Gastroesophageal sphincter (tissue), 3 donors: ENCODE measurements around the gene REEP6.

Source experiments
- CTCF ChIP-seq, 4 experiments: fragments of 200-600 bp in 2 of 4; fragments of 450-650 bp in 2 of 4; sonication (generic) in 1 of 4; IDR thresholded peaks; one replicate each; pipeline ENCODE4 v1.5.1; 2017 to 2019; ENCODE audit warnings: antibody characterized with exemption in 4 of 4, mild to moderate bottlenecking in 2 of 4, moderate library complexity in 2 of 4
- EP300 ChIP-seq: sonication (generic); formaldehyde crosslinking; IDR thresholded peaks from one replicate; pipeline ENCODE4 v1.6.1; 2017; ENCODE audit warnings: antibody characterized with exemption, mild to moderate bottlenecking
- POLR2A ChIP-seq, 2 donors: fragments of 450-650 bp; IDR thresholded peaks; one replicate each; pipeline ENCODE4 v1.6.1; 2017; ENCODE audit warnings: antibody characterized with exemption in 2 of 2, mild to moderate bottlenecking in 2 of 2, moderate library complexity in 1 of 2
- POLR2AphosphoS5 ChIP-seq: sonication (generic); formaldehyde crosslinking; IDR thresholded peaks from one replicate; pipeline ENCODE4 v1.6.1; 2017; ENCODE audit warnings: antibody characterized with exemption

GRCh38 chr19:1450735-1451731 is 39.9 kb upstream of the REEP6 start:
- TF ChIP-seq CTCF (IDR thresholded peaks at IDR 0.05) (no peak), POLR2A (IDR thresholded peaks at IDR 0.05) (no peak), EP300 (no peak), POLR2AphosphoS5 (no peak)
